ENCODE results near the gene CDH6.

Gene CDH6

DNA sequence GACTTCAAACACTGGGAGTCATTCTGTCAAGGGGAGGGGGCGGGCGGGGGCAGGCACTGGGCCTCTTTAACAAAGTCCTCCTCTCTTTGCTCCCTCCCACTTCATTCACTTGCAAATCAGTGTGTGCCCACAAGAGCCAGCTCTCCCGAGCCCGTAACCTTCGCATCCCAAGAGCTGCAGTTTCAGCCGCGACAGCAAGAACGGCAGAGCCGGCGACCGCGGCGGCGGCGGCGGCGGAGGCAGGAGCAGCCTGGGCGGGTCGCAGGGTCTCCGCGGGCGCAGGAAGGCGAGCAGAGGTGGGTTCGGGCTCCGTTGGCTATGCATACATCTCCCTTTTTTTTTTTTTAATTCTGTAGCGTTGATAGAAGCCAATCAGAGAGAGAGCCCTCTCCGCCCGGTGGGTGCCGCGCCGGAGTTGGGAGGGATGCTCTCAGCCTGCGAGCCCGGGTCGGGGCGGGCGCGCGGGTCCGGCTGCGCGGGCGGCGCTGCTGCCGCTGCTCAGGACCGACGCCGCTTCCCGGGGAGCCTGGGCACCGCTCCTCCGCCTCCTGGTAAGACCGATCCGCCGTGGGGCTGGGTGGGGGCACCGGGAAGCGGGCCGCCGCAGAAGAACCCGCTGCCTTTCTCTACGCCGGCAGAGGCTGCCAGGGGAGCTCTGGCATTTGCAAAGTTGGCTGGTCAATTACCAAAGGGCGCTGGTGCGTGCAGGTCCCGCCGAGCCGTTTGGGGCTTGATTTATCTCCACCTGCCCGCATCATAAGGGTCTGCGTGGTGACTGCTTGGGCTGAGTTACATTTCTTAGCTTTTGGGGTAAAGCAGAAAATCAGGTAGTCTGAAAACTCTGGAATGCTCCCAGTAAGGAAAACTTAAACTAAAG, at the start of gene CDH6:
Gene CDH6, plus strand, starts transcription at position 96 of the 877 bp plus-strand sequence. CDS start 73,788 bp downstream, outside the sequence.
- H3K27me3 ChIP-seq (ENCODE audit: control insufficient read depth, insufficient read depth, low read length): peaks cover 48% of the 10 kb centered on the region
- no peak within 1 kb of the TSS for H3K4me3 ChIP-seq (ENCODE audit: low read length)
- H3K9ac ChIP-seq (ENCODE audit: low read length): no peak within 1 kb of the TSS
- H3K4me1 ChIP-seq (ENCODE audit: control insufficient read depth, insufficient read depth, low read length): peaks cover 7% of the 10 kb centered on the region
- H3K9me3 ChIP-seq (ENCODE audit: control insufficient read depth, low read length): no peaks in the 10 kb centered on the region
- H3K36me3 ChIP-seq (ENCODE audit: control insufficient read depth, insufficient read depth, low read length): no peaks in the 10 kb centered on the region

DNA sequence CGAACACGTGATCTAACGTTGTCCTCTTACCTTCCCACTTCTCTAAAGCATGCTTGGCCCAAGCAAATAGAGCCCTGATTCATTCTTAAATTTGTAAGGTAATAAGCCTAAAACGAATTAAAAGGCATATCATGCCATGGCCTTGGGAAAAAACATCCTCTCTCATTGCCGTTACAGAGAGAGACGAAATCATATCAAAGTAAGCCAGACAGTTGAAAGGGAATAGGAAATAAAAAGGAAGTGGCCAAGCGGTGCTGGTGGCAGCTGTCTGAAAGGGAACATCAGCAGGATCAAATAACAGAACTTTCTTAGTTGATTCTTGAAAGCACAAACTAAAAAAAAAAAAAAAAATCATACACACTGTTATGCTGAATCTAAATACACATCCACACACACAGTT, 49.1 kb upstream of the CDH6 start:
- no peak overlapping the region for H3K9ac ChIP-seq (ENCODE audit: low read length)
- H3K4me1 ChIP-seq (ENCODE audit: control insufficient read depth, insufficient read depth, low read length): no peaks in the 10 kb centered on the region
- H3K27me3 ChIP-seq (ENCODE audit: control insufficient read depth, insufficient read depth, low read length): no peaks in the 10 kb centered on the region
- H3K36me3 ChIP-seq (ENCODE audit: control insufficient read depth, insufficient read depth, low read length): no peaks in the 10 kb centered on the region
- H3K4me3 ChIP-seq (ENCODE audit: low read length): no peak overlapping the region
- H3K9me3 ChIP-seq (ENCODE audit: control insufficient read depth, low read length): no peaks in the 10 kb centered on the region

DNA sequence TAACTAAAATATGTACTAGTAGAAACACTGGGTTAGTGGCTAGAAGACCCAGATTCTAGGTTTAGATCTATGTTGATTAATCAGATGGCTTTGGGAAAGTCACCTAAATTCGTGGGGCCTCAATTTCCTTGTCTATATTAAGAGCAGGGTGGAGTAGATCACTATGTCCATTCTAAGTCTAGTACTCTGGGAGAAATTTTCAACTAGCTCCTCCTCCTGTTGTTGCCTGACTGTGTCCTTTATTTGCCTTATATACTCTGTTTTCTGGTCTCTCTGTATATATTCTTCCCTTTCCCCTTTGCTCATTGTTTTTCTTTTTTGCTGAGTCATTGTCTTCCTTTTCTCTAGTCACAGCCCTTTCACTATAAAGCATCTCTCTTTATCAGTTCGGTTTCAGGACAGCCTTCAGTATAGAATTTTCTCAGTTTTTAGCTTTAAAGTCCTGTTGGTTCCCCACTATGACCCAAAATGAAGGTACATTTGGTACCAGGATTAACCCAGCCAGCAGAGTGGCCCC, 44.5 kb upstream of the CDH6 start:
- H3K36me3 ChIP-seq (ENCODE audit: control insufficient read depth, insufficient read depth, low read length): no peaks in the 10 kb centered on the region
- H3K27me3 ChIP-seq (ENCODE audit: control insufficient read depth, insufficient read depth, low read length): no peaks in the 10 kb centered on the region
- no peaks in the 10 kb centered on the region for H3K9me3 ChIP-seq (ENCODE audit: control insufficient read depth, low read length)
- H3K4me1 ChIP-seq (ENCODE audit: control insufficient read depth, insufficient read depth, low read length): no peaks in the 10 kb centered on the region
- no peak overlapping the region for H3K4me3 ChIP-seq (ENCODE audit: low read length)
- H3K9ac ChIP-seq (ENCODE audit: low read length): no peak overlapping the region

DNA sequence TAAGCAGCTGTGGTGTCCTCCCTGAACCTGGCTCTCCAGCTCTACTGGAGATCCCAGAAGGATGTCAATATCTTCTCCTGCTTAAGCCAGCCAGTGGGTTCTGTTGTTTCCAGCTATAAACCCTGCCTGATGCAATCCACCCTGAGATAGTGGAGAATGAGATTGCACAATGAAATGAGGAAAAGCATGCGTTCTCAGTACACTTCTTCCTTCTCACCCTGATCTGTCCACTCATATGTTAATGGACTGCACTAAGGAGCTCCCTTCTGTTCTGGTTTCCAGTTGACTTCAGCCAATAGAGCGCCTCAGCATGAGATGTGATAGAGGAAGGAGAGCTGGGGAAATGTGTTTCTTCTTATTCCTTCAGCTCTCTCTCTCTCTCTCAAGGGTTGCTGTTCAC, 40.0 kb upstream of the CDH6 start:
- no peaks in the 10 kb centered on the region for H3K9me3 ChIP-seq (ENCODE audit: control insufficient read depth, low read length)
- no peaks in the 10 kb centered on the region for H3K27me3 ChIP-seq (ENCODE audit: control insufficient read depth, insufficient read depth, low read length)
- H3K36me3 ChIP-seq (ENCODE audit: control insufficient read depth, insufficient read depth, low read length): no peaks in the 10 kb centered on the region
- no peak overlapping the region for H3K4me3 ChIP-seq (ENCODE audit: low read length)
- no peaks in the 10 kb centered on the region for H3K4me1 ChIP-seq (ENCODE audit: control insufficient read depth, insufficient read depth, low read length)
- H3K9ac ChIP-seq (ENCODE audit: low read length): no peak overlapping the region

DNA sequence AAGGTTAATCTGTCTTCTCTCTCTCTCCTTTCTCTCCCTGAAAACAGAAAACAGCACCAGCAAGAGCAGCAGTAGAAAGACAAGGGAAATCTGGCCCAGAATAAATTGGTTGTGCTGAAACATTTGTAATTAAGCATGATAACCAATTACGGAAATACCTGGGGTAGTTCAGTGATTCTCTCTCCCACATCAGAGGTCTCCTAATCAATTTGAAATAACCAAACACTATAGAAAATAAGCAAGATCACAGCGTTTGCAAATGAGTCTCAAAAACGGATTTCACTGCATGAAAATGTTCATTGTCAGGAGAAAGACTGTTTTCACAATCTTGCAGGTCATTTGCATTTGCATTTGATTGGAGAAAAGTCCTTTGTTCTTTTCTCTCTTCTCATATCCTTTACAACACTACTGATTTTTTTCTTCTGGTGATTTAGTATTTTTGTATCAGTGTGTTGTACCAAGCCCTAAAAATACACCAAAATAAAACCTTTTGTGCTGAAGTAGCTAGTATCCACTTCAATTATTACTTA, 36.8 kb upstream of the CDH6 start:
- no peaks in the 10 kb centered on the region for H3K9me3 ChIP-seq (ENCODE audit: control insufficient read depth, low read length)
- H3K4me1 ChIP-seq (ENCODE audit: control insufficient read depth, insufficient read depth, low read length): no peaks in the 10 kb centered on the region
- H3K9ac ChIP-seq (ENCODE audit: low read length): no peak overlapping the region
- no peaks in the 10 kb centered on the region for H3K27me3 ChIP-seq (ENCODE audit: control insufficient read depth, insufficient read depth, low read length)
- no peaks in the 10 kb centered on the region for H3K36me3 ChIP-seq (ENCODE audit: control insufficient read depth, insufficient read depth, low read length)
- no peak overlapping the region for H3K4me3 ChIP-seq (ENCODE audit: low read length)

DNA sequence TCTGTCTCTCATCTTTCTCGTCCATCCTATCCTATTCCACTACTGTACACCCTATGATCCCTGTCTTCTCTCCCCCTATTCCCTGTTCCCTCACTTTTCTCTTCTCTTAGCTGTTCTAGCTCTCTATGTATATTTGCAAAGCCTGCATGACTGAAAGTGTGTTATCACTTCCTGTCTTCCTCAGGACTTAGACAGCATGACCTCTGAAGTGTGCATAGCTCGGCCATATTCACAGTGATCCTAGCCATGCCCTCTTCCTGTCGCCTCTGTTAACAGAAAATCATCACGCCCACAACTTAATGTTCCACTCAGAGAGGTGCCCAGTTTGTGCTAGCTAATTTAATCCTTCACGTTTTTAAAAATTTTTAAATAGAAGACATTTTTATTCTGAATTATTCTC, 35.8 kb upstream of the CDH6 start:
- Histone ChIP-seq H3K4me1 (ENCODE audit: control insufficient read depth, insufficient read depth, low read length) (no peaks in the 10 kb centered on the region), H3K4me3 (ENCODE audit: low read length) (no peak overlapping the region), H3K9ac (ENCODE audit: low read length) (no peak overlapping the region), H3K9me3 (ENCODE audit: control insufficient read depth, low read length) (no peaks in the 10 kb centered on the region), H3K27me3 (ENCODE audit: control insufficient read depth, insufficient read depth, low read length) (no peaks in the 10 kb centered on the region), H3K36me3 (ENCODE audit: control insufficient read depth, insufficient read depth, low read length) (no peaks in the 10 kb centered on the region)

DNA sequence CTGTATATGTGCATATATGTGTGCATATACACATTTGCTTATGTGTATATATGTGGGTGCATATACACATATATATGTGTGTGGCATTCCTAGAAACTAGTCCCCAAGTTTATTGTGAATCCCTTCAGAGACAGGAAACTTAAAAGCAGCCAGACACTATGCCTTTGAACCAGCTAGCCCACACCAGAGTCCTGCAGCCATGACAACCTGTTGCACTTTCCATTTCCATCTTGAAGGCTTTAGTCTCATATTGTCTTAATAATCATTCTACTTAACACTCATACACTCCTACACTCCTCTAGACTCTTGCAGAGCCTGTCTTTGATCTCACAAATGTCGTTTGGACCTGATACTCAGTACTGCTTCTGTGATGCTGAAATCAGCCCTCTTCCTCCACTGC, 34.8 kb upstream of the CDH6 start:
- Histone ChIP-seq H3K9ac (ENCODE audit: low read length) (no peak overlapping the region), H3K4me3 (ENCODE audit: low read length) (no peak overlapping the region), H3K36me3 (ENCODE audit: control insufficient read depth, insufficient read depth, low read length) (no peaks in the 10 kb centered on the region), H3K4me1 (ENCODE audit: control insufficient read depth, insufficient read depth, low read length) (no peaks in the 10 kb centered on the region), H3K9me3 (ENCODE audit: control insufficient read depth, low read length) (no peaks in the 10 kb centered on the region), H3K27me3 (ENCODE audit: control insufficient read depth, insufficient read depth, low read length) (no peaks in the 10 kb centered on the region)

DNA sequence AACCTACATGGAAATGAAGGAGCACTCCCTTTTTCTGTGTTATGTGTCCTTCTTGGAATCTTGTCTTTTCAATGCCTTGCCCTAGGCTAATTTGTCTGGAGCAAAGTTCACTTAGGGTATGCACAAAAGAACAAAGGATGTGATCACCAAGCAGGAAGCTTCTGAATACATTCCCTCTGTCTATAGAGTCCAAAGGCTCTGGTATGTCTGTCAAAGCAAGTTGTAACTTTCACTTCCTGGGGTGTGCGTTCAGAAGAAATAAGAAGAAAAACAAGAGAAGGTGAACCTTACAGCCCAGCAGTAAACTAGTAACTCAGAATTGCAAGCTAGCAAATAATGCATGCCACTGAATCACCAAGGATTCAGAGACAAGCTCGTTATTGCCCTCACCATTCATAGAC, 31.7 kb upstream of the CDH6 start:
- no peaks in the 10 kb centered on the region for H3K27me3 ChIP-seq (ENCODE audit: control insufficient read depth, insufficient read depth, low read length)
- H3K4me3 ChIP-seq (ENCODE audit: low read length): no peak overlapping the region
- H3K4me1 ChIP-seq (ENCODE audit: control insufficient read depth, insufficient read depth, low read length): no peaks in the 10 kb centered on the region
- no peaks in the 10 kb centered on the region for H3K36me3 ChIP-seq (ENCODE audit: control insufficient read depth, insufficient read depth, low read length)
- H3K9ac ChIP-seq (ENCODE audit: low read length): no peak overlapping the region
- no peaks in the 10 kb centered on the region for H3K9me3 ChIP-seq (ENCODE audit: control insufficient read depth, low read length)

DNA sequence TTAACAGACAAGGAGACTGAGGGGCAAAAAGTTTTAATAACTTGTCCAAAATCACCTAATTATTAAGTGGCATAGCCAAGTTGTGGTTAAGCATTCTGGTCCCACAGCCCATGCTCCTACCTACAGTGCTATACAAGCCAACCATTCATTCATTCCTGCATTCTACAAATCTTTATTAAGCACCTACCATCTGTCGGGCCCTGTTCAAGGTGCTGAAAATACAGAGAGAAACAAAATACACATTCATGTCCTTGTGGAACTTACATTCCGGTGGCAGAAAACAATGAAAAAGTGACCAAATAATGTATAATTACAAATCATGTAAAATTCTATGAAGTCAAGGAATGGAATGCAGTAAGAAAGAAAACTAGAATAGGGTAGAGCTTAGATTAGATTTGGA, 27.8 kb upstream of the CDH6 start:
- H3K36me3 ChIP-seq (ENCODE audit: control insufficient read depth, insufficient read depth, low read length): no peaks in the 10 kb centered on the region
- no peaks in the 10 kb centered on the region for H3K4me1 ChIP-seq (ENCODE audit: control insufficient read depth, insufficient read depth, low read length)
- H3K9ac ChIP-seq (ENCODE audit: low read length): no peak overlapping the region
- H3K9me3 ChIP-seq (ENCODE audit: control insufficient read depth, low read length): no peaks in the 10 kb centered on the region
- no peaks in the 10 kb centered on the region for H3K27me3 ChIP-seq (ENCODE audit: control insufficient read depth, insufficient read depth, low read length)
- no peak overlapping the region for H3K4me3 ChIP-seq (ENCODE audit: low read length)

DNA sequence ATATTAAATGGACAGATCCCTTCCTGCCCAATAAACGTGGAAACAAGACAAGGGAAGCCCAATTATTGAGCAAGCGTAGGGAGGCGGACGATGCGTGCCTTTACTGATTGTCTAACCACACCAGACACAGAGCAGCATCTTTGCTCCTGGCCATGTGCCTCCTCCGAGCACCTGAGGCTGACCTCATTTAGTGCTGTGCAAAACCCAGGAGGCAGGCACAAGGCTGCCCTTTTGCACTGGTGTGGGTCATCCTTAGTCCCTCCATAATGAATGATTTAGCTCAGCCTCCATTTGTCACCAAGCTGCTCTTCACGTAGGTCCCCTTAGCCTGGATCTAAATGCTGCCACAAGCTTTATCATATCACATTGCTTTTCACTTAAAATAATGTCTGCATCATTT, 24.1 kb upstream of the CDH6 start:
- Histone ChIP-seq H3K9me3 (ENCODE audit: control insufficient read depth, low read length) (no peaks in the 10 kb centered on the region), H3K4me3 (ENCODE audit: low read length) (no peak overlapping the region), H3K9ac (ENCODE audit: low read length) (no peak overlapping the region), H3K4me1 (ENCODE audit: control insufficient read depth, insufficient read depth, low read length) (no peaks in the 10 kb centered on the region), H3K27me3 (ENCODE audit: control insufficient read depth, insufficient read depth, low read length) (no peaks in the 10 kb centered on the region), H3K36me3 (ENCODE audit: control insufficient read depth, insufficient read depth, low read length) (no peaks in the 10 kb centered on the region)

DNA sequence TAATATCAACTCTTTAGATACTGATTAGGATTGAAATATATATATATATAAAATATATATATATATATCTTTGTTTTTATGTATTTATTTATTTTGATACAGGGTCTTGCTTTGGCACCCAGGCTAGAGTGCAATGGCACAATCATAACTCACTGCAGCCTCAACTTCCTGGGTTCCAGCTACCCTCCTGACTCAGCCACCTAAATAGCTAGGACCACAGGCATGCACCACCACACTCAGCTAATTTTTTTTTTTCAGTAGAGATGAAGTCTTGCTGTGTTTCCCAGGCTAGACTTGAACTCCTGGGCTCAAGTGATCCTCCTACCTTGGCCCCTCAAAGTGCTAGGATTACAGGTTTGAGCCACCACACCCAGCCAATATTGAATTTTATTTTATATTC, 20.6 kb upstream of the CDH6 start:
- H3K9ac ChIP-seq (ENCODE audit: low read length): no peak overlapping the region
- H3K4me3 ChIP-seq (ENCODE audit: low read length): no peak overlapping the region
- H3K27me3 ChIP-seq (ENCODE audit: control insufficient read depth, insufficient read depth, low read length): no peaks in the 10 kb centered on the region
- H3K4me1 ChIP-seq (ENCODE audit: control insufficient read depth, insufficient read depth, low read length): no peaks in the 10 kb centered on the region
- H3K9me3 ChIP-seq (ENCODE audit: control insufficient read depth, low read length): no peaks in the 10 kb centered on the region
- H3K36me3 ChIP-seq (ENCODE audit: control insufficient read depth, insufficient read depth, low read length): no peaks in the 10 kb centered on the region

DNA sequence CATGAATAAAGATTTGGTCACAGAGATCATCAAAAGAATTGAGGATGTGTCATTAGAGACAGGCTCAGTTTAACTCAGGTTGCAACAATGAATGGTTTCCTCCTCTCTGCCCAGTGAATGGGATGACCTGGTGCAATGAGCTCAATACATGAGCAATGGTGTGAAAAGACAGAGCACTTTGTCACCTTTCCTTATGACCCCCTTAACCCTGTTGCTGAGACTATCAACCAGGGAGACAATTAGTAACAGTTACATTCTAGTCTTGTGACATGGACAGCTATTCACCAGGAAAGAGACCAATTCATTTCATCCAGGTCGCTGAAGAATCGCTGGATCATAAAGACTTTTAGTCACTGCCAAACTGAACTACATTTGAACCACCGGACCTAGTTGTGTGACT, 19.9 kb upstream of the CDH6 start:
- no peak overlapping the region for H3K4me3 ChIP-seq (ENCODE audit: low read length)
- no peaks in the 10 kb centered on the region for H3K9me3 ChIP-seq (ENCODE audit: control insufficient read depth, low read length)
- no peaks in the 10 kb centered on the region for H3K4me1 ChIP-seq (ENCODE audit: control insufficient read depth, insufficient read depth, low read length)
- no peaks in the 10 kb centered on the region for H3K27me3 ChIP-seq (ENCODE audit: control insufficient read depth, insufficient read depth, low read length)
- no peak overlapping the region for H3K9ac ChIP-seq (ENCODE audit: low read length)
- no peaks in the 10 kb centered on the region for H3K36me3 ChIP-seq (ENCODE audit: control insufficient read depth, insufficient read depth, low read length)
